Kidney glomerular epithelial cell (primary cell): ENCODE results near the gene SIT1.

Experiments
- DNase-seq: peaks from one replicate; lab custom pipeline; 2025; lab: John Stamatoyannopoulos, UW

SIT1 gene

DNA sequence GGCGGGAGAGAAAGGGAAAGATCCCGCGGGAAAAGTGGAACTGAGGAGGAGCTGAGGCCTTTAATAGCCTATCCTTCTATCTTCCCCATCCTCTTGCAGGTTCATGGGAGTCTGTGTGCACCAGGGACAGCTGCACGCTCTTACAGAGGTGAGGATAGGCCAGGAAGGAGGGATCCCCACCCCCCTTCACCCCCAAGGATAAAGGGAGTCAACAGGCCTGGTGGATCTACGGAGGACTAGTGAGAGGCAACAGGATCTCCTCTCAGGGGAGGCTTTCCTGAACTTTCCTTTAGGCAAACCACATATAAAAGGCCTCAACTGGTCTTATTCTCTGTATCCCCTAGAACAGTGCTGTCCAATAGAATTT is 44.6 kb downstream of the SIT1 start:
- DNase-seq, result no peak

DNA sequence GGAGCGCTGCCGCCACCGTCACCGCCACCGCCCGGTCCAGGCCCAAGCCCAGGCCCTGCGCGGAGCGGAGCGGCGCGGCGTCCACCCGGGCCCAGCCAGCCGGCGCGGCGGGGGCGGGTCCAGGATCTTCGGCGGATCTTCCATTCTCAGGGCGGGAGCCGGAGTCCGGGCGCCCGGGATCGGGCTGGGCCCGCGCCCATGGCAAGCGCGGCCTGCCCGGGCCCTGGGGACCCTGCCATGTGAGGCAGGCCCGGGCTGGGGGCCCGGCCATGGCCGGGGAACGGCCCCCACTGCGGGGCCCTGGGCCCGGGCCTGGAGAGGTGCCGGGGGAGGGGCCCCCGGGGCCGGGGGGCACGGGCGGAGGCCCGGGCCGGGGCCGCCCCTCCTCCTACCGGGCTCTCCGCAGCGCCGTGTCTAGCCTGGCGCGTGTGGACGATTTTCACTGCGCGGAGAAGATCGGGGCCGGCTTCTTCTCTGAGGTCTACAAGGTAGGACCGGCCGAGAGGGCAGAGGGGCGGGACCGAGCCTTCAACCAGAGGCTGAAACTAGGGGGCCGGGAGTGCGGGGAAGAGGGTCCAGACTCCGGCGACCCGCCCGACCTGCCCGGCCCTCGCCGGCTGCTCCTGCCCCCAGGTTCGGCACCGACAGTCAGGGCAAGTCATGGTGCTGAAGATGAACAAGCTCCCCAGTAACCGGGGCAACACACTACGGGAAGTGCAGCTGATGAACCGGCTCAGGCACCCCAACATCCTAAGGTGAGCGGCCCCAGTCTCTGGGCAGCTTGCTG is 45.2 kb downstream of the SIT1 start:
- no peak for DNase-seq

GRCh38 chr9:35604578-35605350 is 46.0 kb downstream of the SIT1 start, which contains the start of gene TESK1:
TSS of gene TESK1 (plus strand) at chr9:35605262. CDS start at chr9:35605620, 358 bp downstream.
- peak; percentile 42 for DNase-seq

DNA sequence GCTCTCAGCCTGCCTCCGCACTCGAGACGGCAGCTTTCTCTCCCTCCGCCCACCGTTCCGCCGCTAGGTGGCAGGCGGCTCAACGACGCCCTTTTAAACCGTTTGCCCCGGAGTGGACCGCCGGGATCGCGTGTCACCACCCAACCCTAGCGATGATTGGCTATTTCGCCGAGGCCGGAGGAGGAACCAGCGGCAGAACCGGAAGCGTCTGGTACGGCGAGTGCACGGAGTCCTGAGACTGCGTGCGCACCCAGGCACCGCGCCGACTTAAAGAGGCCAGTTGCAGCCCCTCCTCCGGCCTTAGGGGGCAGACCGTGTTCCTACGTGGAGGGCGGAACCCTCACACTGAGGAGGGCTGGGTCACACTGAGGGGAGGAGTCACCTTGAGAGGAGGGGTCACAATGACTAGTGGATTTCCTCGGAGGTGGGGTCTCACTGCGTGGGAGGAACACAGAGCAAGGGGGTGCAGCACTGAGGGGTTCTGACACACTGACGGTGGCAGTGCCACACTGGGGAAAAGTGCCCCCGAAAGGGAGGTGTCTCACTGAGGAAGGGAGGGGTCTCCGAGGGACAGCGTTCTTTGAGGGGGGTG is 46.6 kb downstream of the SIT1 start:
- DNase-seq, result peak; percentile 100

GRCh38 chr9:35603506-35603985 is 47.2 kb downstream of the SIT1 start:
- DNase-seq, result peak; percentile 68

DNA sequence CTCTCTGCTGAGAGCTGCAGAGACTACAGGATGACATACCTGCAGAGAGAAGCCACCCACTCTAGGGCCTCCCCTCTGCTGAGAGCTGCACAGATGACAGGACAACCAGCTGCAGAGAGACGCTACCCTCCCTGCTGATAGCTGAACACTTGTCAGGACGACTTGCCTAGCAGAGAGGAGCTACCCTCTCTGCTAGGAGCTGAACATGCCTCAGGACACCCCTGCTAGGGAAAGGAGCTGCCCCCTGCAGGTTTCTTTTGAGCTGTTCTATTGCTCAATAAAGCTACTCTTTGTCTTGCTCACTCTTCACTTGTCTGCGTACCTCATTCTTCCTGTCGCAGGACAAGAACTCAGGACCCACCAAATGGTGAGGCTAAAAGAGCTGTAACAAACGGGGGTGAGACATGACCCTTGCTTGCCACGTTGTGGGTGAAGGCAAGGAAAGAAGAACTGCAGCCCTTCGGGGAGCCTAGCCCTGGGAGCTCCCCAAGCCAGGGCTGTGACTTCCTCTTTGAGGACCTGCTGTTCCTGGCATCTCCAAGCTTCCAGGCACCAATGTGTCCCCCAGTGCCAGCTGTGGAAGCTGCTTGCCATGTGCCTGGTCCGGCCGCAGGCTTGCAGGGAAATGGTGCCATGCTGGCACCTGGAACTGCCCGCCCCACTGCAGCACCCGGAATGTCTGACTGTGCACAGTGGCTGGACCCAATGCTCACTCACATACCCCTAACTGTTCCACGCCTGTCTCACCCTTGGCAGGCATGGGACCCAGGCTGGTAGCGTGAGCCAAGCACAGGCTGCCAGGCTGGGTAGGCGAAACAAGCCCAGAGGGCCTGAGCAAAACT is 50.7 kb downstream of the SIT1 start:
- no peak for DNase-seq
